Stomach (tissue), 4 donors: ENCODE results near the gene TNNI3.

ENCODE experiments used
- EP300 ChIP-seq: sonication (generic); formaldehyde crosslinking; IDR thresholded peaks from one replicate; pipeline ENCODE4 v1.6.1; 2017; ENCODE audit warnings: antibody characterized with exemption
- POLR2A ChIP-seq, 4 donors: fragments of 450-650 bp; IDR thresholded peaks; one replicate each; pipeline ENCODE4 v1.6.1; 2016; ENCODE audit warnings: antibody characterized with exemption in 4 of 4, control low read depth in 2 of 4, mild to moderate bottlenecking in 1 of 4, moderate library complexity in 1 of 4
- POLR2AphosphoS5 ChIP-seq, 3 donors: sonication (generic); formaldehyde crosslinking; IDR thresholded peaks; one replicate each; pipeline ENCODE4 v1.6.1; 2016; ENCODE audit warnings: antibody characterized with exemption in 3 of 3
- TF ChIP-seq, protein P1 (sequence below), 7 experiments: fragments of 450-650 bp in 4 of 7; fragments of 200-600 bp in 3 of 7; sonication (generic) in 3 of 7; IDR thresholded peaks; one replicate each; pipeline ENCODE4 v1.5.1; 2016 to 2019; ENCODE audit warnings: antibody characterized with exemption in 7 of 7, control low read depth in 2 of 7, mild to moderate bottlenecking in 1 of 7

DNA sequence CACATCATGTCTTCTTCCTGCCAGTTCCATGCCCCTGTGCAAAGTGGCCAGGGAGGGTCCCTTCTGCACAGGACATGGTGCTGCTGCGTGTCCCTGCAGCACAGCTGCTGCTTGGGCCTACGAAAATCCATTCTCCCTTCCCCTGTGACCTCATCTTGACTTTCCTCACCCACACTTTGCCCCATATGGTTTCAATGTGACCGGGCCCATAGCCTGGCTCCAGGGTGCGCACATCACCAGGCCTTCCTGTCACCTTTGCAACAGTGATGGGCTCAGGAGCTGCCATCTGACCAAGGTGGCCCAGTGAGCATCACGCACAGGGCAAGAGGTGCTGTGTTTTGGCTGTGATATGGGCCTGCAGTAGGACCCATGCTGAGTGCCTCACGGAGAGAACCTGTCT, 50.9 kb downstream of the TNNI3 start:
- TF ChIP-seq, protein P1, sequence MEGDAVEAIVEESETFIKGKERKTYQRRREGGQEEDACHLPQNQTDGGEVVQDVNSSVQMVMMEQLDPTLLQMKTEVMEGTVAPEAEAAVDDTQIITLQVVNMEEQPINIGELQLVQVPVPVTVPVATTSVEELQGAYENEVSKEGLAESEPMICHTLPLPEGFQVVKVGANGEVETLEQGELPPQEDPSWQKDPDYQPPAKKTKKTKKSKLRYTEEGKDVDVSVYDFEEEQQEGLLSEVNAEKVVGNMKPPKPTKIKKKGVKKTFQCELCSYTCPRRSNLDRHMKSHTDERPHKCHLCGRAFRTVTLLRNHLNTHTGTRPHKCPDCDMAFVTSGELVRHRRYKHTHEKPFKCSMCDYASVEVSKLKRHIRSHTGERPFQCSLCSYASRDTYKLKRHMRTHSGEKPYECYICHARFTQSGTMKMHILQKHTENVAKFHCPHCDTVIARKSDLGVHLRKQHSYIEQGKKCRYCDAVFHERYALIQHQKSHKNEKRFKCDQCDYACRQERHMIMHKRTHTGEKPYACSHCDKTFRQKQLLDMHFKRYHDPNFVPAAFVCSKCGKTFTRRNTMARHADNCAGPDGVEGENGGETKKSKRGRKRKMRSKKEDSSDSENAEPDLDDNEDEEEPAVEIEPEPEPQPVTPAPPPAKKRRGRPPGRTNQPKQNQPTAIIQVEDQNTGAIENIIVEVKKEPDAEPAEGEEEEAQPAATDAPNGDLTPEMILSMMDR (IDR thresholded peaks at IDR 0.05): no peak
- TF ChIP-seq POLR2A (IDR thresholded peaks at IDR 0.05) (no peak), EP300 (no peak), POLR2AphosphoS5 (IDR thresholded peaks at IDR 0.05) (no peak)
